GM12892 (cell line): ENCODE measurements around the gene OR14C36.
"Not testable (repeated sequence)": the region's sequence is repeated elsewhere in the genome, so short reads cannot be mapped to it uniquely, and the experiment has no call there.

ENCODE experiments used
- POLR2A ChIP-seq: IDR thresholded peaks from 2 replicates; pipeline ENCODE4 v1.6.1; 2011; ENCODE audit warnings: low read depth, low read length, control low read depth
- TAF1 ChIP-seq: IDR thresholded peaks from 2 replicates; pipeline ENCODE4 v1.6.1; 2011; ENCODE audit warnings: low read depth, mild to moderate bottlenecking, control low read depth, low read length, borderline replicate concordance

DNA sequence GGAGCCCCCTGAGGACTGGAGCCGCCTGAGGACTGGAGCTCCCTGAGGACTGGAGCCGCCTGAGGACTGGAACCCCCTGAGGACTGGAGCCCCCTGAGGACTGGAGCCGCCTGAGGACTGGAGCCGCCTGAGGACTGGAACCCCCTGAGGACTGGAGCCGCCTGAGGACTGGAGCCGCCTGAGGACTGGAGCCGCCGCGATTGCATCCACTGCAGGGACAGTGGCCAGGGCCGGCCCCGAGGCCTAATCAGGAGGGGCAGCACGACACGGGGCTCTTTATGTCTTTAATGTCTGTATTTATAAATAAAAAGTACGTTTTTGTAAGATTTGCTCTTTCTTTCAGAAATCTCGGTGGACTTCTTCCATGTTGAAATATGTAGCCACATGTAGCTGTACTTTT lies 41.8 kb upstream of the OR14C36 start:
- not testable (repeated sequence) for TF ChIP-seq POLR2A, TAF1
